H54 (cell line): ENCODE data around the gene GPC5.
"Not testable (repeated sequence)": the region's sequence is repeated elsewhere in the genome, so short reads cannot be mapped to it uniquely, and the experiment has no call there.

Source experiments
- DNase-seq: peaks from one replicate; pipeline ENCODE4 v3.0.0; 2011; ENCODE audit warnings: low spot score, mixed read lengths; ENCODE audit not compliant: insufficient read length
- FAIRE-seq: peaks from 3 replicates; lab custom pipeline; 2011; peaks lifted over from hg19 to GRCh38; lab: Jason Lieb, UNC
- POLR2A ChIP-seq: IDR thresholded peaks from 2 replicates; pipeline ENCODE4 v1.6.1; 2011; ENCODE audit warnings: low read depth, mild to moderate bottlenecking, low read length

GPC5 gene

DNA sequence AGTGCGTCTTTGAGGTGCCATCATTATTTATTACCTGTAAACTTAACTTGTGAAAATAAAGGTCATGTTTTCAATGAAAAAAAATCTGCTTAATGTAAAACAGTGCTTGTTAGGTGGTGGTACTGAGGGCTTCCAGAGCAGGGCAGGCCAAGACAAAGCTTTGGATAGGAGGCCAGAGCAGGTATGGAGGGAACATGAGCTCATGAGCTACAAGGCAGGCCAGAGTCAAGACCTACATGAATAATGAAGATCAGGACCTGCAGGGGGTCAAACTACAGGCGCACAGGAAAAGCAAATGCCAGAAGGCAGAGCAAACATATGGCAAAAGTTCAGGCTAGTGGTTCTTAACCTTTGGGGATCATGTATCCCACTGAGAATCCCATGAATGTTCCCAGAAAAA, 343.5 kb downstream of the GPC5 start:
- TF ChIP-seq POLR2A, result no peak
- DNase-seq, result no peak
- no peak for FAIRE-seq

- no peak for TF ChIP-seq POLR2A
- DNase-seq (no peak), FAIRE-seq (no peak)
Observed at GRCh38 chr13:91744284-91744683, 345.9 kb downstream of the GPC5 start.

GRCh38 chr13:91745967-91746366, 347.5 kb downstream of the GPC5 start:
- FAIRE-seq (no peak), DNase-seq (no peak)
- TF ChIP-seq POLR2A, result no peak

GRCh38 chr13:91747186-91747585, 348.8 kb downstream of the GPC5 start:
- no peak for TF ChIP-seq POLR2A
- DNase-seq, result no peak
- no peak for FAIRE-seq

- DNase-seq (no peak), FAIRE-seq (no peak)
- TF ChIP-seq POLR2A, result no peak
Observed at GRCh38 chr13:91748416-91749089, 350.1 kb downstream of the GPC5 start.

- TF ChIP-seq POLR2A, result no peak
- DNase-seq (no peak), FAIRE-seq (no peak)
Observed at GRCh38 chr13:91758724-91759123, 360.3 kb downstream of the GPC5 start.

DNA sequence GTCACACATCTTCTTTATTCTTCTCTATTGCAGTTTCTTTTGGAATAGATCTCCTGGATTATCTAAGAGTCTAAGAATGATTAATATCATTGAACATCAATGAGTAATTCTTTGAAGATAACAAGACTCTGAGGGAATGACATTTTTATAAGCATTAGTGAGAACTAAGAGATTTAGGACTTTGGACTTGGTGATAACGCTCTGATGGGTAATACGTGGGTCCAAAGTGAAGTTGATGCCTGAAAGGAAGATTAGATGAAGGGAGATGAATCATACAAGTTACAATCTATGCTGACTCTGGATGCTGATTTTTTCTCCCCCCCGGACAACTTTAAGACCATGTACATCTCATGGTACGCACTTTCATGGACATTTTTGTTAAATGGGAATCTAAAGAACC, 364.5 kb downstream of the GPC5 start:
- no peak for DNase-seq
- no peak for TF ChIP-seq POLR2A
- no peak for FAIRE-seq

- no peak for TF ChIP-seq POLR2A
- no peak for DNase-seq
- FAIRE-seq, result no peak
Observed at GRCh38 chr13:91764527-91764926, 366.1 kb downstream of the GPC5 start.

DNA sequence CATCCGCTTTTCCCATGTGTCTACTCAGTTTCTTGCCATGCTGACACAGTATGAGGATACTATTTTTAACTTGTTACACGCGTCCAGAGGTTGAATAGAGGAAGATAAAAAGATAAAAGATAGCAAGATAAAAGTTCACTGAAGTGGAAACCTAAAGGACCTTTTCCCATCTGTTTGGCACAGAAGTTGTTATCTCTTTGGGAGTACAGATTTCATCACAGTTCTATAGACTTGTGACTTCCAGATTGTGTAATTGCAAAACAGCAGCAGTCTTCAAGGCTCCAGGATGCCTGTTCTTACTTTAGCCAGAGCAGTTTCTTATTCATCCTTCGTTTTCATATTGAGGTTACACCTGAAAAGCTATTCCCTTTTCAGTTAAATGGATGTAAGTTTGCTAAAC, 369.2 kb downstream of the GPC5 start:
- TF ChIP-seq POLR2A, result no peak
- DNase-seq, result no peak
- FAIRE-seq, result no peak

- no peak for FAIRE-seq
- TF ChIP-seq POLR2A, result no peak
- no peak for DNase-seq
Observed at GRCh38 chr13:91768746-91769145, 370.3 kb downstream of the GPC5 start.

- FAIRE-seq (no peak), DNase-seq (no peak)
- no peak for TF ChIP-seq POLR2A
Observed at GRCh38 chr13:91771229-91771628, 372.8 kb downstream of the GPC5 start.

DNA sequence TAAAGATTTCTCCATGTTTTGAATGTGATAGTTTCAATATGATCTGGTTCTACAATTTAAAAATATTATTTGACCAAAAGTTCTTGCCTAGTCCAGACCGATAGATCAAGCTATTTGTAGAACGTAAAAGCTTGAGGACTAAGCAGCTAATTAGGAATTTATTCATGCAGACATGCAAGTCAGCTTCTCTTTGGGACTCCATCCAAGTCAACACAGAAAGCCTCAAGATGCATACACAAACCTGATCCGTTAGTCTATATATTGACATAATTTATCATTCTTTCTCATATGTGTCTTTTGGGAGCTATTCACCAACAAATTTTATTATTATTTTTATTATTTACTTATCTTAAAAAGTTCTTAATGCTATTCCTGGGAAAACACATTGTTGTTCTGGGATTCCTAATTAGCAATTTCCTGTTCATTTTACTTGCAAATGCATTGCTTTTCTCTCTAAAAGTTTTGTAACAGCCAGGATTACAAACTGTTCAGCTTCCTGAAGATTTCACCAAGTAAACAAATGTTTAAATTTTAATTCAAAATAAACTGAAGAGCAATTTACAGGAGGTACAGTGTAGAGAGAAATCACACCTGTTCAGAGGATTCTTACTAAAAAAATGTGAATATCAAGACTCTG, 375.3 kb downstream of the GPC5 start:
- DNase-seq (no peak), FAIRE-seq (no peak)
- TF ChIP-seq POLR2A, result no peak

- DNase-seq (no peak), FAIRE-seq (no peak)
- no peak for TF ChIP-seq POLR2A
Observed at GRCh38 chr13:91774397-91774796, 376.0 kb downstream of the GPC5 start.

- no peak for DNase-seq
- no peak for TF ChIP-seq POLR2A
- no peak for FAIRE-seq
Observed at GRCh38 chr13:91776611-91777193, 378.3 kb downstream of the GPC5 start.

DNA sequence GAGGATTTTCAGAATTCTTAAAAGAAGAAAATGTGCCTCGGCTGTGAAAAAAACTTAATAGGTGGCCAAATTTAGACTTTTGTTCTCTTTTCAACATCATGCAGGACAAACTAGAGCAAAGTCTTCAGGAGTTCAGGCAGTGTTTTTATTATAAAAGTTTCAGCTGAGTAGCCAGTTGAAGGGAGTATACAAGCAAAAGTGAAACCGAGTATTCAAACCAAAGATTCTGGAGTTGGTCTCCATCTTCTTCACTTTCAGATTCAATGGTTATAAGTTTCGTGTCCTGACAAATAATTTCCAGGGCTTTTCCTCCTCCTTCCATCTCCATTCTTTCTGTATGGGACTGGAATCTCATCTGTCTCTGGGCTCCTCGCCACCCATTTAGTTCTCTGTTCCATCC, 379.7 kb downstream of the GPC5 start:
- no peak for TF ChIP-seq POLR2A
- DNase-seq (no peak), FAIRE-seq (no peak)

GRCh38 chr13:91781982-91782691, 383.7 kb downstream of the GPC5 start:
- not testable (repeated sequence) for FAIRE-seq, DNase-seq
